ENCODE data around the gene LARP1. TPM values are rescaled to one million over a fixed set of nuclear protein-coding genes. Genes with fewer than 3 reads are reported as not detected.

The LARP1 gene
- total RNA-seq, 6 experiments from 2014 or later, result 58.2 to 85.7 (median 73.0) TPM

GRCh38 chr5:154714266-154714986 lies 40.8 kb upstream of the LARP1 start:
- H3K36me3 ChIP-seq, result no peaks in the 10 kb centered on the region
- peak; percentile 90 to 94 (median 92) for ATAC-seq
- intact Hi-C loops (cut with DNase I), result no loop called here
- no peaks in the 10 kb centered on the region for H3K9me3 ChIP-seq
- no peak for TF ChIP-seq POLR2A (IDR thresholded peaks at IDR 0.05)
- TF ChIP-seq CTCF (IDR thresholded peaks at IDR 0.05), result no peak
- no peaks in the 10 kb centered on the region for H3K27me3 ChIP-seq
- peak overlapping the region in 2 of 3 donors; percentile 3 to 7 for H3K4me3 ChIP-seq
- H3K4me1 ChIP-seq, result peaks cover 0 to 33% (median 9%) of the 10 kb centered on the region in 4 donors
- 31% methylated on average over 10 of the region's 10 CpGs for WGBS (ENCODE audit: insufficient coverage, low coverage, low lambda C conversion rate, missing lambda C conversion rate)
- H3K27ac ChIP-seq, result peak overlapping the region; percentile 38 to 78 (median 50)
- DNase-seq, result peak in 1 of 3 donors; percentile 54

GRCh38 chr5:154721481-154722058 lies 33.6 kb upstream of the LARP1 start:
- Histone ChIP-seq H3K27ac (no peak overlapping the region), H3K4me1 (peaks cover 0 to 11% (median 4%) of the 10 kb centered on the region in 4 donors), H3K9me3 (no peaks in the 10 kb centered on the region), H3K36me3 (no peaks in the 10 kb centered on the region), H3K27me3 (no peaks in the 10 kb centered on the region), H3K4me3 (no peak overlapping the region)
- ATAC-seq (no peak), DNase-seq (no peak)
- intact Hi-C loops (cut with DNase I), result no loop called here
- WGBS (ENCODE audit: insufficient coverage, low coverage, low lambda C conversion rate, missing lambda C conversion rate), result 83% methylated on average over 5 of the region's 5 CpGs
- no peak for TF ChIP-seq POLR2A (IDR thresholded peaks at IDR 0.05)
- TF ChIP-seq CTCF (IDR thresholded peaks at IDR 0.05), result no peak

GRCh38 chr5:154722097-154722496 lies 33.1 kb upstream of the LARP1 start:
- intact Hi-C loops (cut with DNase I), result no loop called here
- H3K36me3 ChIP-seq, result no peaks in the 10 kb centered on the region
- no peak overlapping the region for H3K27ac ChIP-seq
- DNase-seq (no peak), ATAC-seq (no peak)
- WGBS (ENCODE audit: insufficient coverage, low coverage, low lambda C conversion rate, missing lambda C conversion rate), result 98% methylated on average over 4 of the region's 4 CpGs
- TF ChIP-seq CTCF (IDR thresholded peaks at IDR 0.05) (no peak), POLR2A (IDR thresholded peaks at IDR 0.05) (no peak)
- H3K4me3 ChIP-seq, result no peak overlapping the region
- H3K27me3 ChIP-seq, result no peaks in the 10 kb centered on the region
- peaks cover 0 to 11% (median 6%) of the 10 kb centered on the region in 4 donors for H3K4me1 ChIP-seq
- no peaks in the 10 kb centered on the region for H3K9me3 ChIP-seq

- Histone ChIP-seq H3K27ac (no peak overlapping the region), H3K27me3 (no peaks in the 10 kb centered on the region), H3K9me3 (no peaks in the 10 kb centered on the region), H3K4me1 (peaks cover 0 to 16% (median 6%) of the 10 kb centered on the region in 4 donors), H3K36me3 (no peaks in the 10 kb centered on the region), H3K4me3 (no peak overlapping the region)
- DNase-seq (no peak), ATAC-seq (peak; percentile 34 to 77 (median 59))
- intact Hi-C loops (cut with DNase I), result no loop called here
- TF ChIP-seq CTCF (IDR thresholded peaks at IDR 0.05), result no peak
- WGBS (ENCODE audit: insufficient coverage, low coverage, low lambda C conversion rate, missing lambda C conversion rate), result 75% methylated on average over 2 of the region's 2 CpGs
These were observed 32.2 kb upstream of the LARP1 start for GRCh38 chr5:154722936-154723335.

Data from right lobe of liver (tissue), 6 donors.